H54 (cell line): Measurements from ENCODE around the gene IGSF5.

Experiments used
- DNase-seq: peaks from one replicate; pipeline ENCODE4 v3.0.0; 2011; ENCODE audit warnings: low spot score, mixed read lengths; ENCODE audit not compliant: insufficient read length
- FAIRE-seq: peaks from 3 replicates; lab custom pipeline; 2011; peaks lifted over from hg19 to GRCh38; lab: Jason Lieb, UNC
- POLR2A ChIP-seq: IDR thresholded peaks from 2 replicates; pipeline ENCODE4 v1.6.1; 2011; ENCODE audit warnings: low read depth, mild to moderate bottlenecking, low read length

IGSF5 gene

GRCh38 chr21:39774227-39774626, 29.2 kb downstream of the IGSF5 start:
- FAIRE-seq: no peak
- TF ChIP-seq POLR2A: no peak
- no peak for DNase-seq

GRCh38 chr21:39775816-39776215, 30.8 kb downstream of the IGSF5 start:
- no peak for DNase-seq
- FAIRE-seq: no peak
- no peak for TF ChIP-seq POLR2A

GRCh38 chr21:39776589-39776988, 31.6 kb downstream of the IGSF5 start:
- no peak for TF ChIP-seq POLR2A
- DNase-seq (no peak), FAIRE-seq (no peak)

- TF ChIP-seq POLR2A: no peak
- FAIRE-seq (no peak), DNase-seq (no peak)
These were observed 36.3 kb downstream of the IGSF5 start for GRCh38 chr21:39781331-39781730.

GRCh38 chr21:39788383-39788782, 43.4 kb downstream of the IGSF5 start:
- peak; percentile 97 for FAIRE-seq

GRCh38 chr21:39796466-39796865, 51.5 kb downstream of the IGSF5 start:
- no peak for DNase-seq
- TF ChIP-seq POLR2A: no peak
- no peak for FAIRE-seq

More at GRCh38 chr21:39788383-39788782, 43.4 kb downstream of the IGSF5 start:
- peak; percentile 80 for DNase-seq
- no peak for TF ChIP-seq POLR2A

GRCh38 chr21:39799178-39799577, 54.2 kb downstream of the IGSF5 start:
- DNase-seq (no peak), FAIRE-seq (no peak)
- no peak for TF ChIP-seq POLR2A

GRCh38 chr21:39800311-39800710, 55.3 kb downstream of the IGSF5 start:
- DNase-seq: no peak
- TF ChIP-seq POLR2A: no peak
- no peak for FAIRE-seq

- no peak for TF ChIP-seq POLR2A
- DNase-seq (no peak), FAIRE-seq (no peak)
These were observed 57.2 kb downstream of the IGSF5 start for GRCh38 chr21:39802217-39802616.

- no peak for FAIRE-seq
- no peak for DNase-seq
- TF ChIP-seq POLR2A: no peak
These were observed 58.4 kb downstream of the IGSF5 start for GRCh38 chr21:39803393-39803792.

GRCh38 chr21:39804240-39804639, 59.3 kb downstream of the IGSF5 start:
- no peak for TF ChIP-seq POLR2A
- no peak for FAIRE-seq

GRCh38 chr21:39805983-39806382, 61.0 kb downstream of the IGSF5 start:
- no peak for FAIRE-seq
- no peak for DNase-seq
- no peak for TF ChIP-seq POLR2A

More at GRCh38 chr21:39804240-39804639, 59.3 kb downstream of the IGSF5 start:
- no peak for DNase-seq

GRCh38 chr21:39807738-39808137, 62.8 kb downstream of the IGSF5 start:
- no peak for FAIRE-seq
- DNase-seq: no peak
- TF ChIP-seq POLR2A: no peak

GRCh38 chr21:39809936-39810335, 65.0 kb downstream of the IGSF5 start:
- DNase-seq (no peak), FAIRE-seq (no peak)
- TF ChIP-seq POLR2A: no peak

GRCh38 chr21:39812983-39813382, 68.0 kb downstream of the IGSF5 start:
- DNase-seq (no peak), FAIRE-seq (no peak)
- TF ChIP-seq POLR2A: no peak

- FAIRE-seq: no peak
- no peak for DNase-seq
These were observed 73.6 kb downstream of the IGSF5 start for GRCh38 chr21:39818557-39818956.

More at GRCh38 chr21:39818557-39818956, 73.6 kb downstream of the IGSF5 start:
- no peak for TF ChIP-seq POLR2A
